ENCODE results near the gene HTN1. TPM values are rescaled to one million over a fixed set of nuclear protein-coding genes. Genes with fewer than 3 reads are reported as not detected.

The HTN1 gene
- total RNA-seq, 1 experiment from 2014 or later: not detected

DNA sequence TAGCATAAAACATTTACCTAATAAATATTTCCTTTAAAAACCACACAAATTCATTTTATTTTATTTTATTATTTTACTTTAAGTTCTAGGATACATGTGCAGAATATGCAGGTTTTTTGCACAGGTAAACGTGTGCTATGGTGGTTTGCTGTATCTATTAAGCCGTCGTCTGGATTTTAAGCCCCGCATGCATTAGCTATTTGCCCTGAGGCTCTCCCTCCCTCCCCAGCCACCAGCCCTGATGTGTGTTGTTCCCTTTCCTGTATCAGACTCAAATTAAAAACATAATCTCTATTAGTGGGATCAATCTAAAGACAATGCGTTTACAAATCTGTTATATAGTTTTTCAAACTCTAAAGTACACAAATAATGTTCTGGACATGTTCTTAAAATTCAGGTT, 23.2 kb upstream of the HTN1 start:
- intact Hi-C loops (cut with micrococcal nuclease): no loop called here
- Histone ChIP-seq H3K4me3 (replicated peaks in 1 of 2; ENCODE audit: low read depth in 1 of 2, low read length in 2 of 2) (no peak overlapping the region), H3K4me1 (ENCODE audit: control insufficient read depth in 1 of 2, insufficient read depth in 2 of 2, low read length in 2 of 2) (no peaks in the 10 kb centered on the region), H3K4me2 (ENCODE audit: low read length) (no peak overlapping the region), H3K36me3 (ENCODE audit: control insufficient read depth in 1 of 2, insufficient read depth in 2 of 2, low read length in 2 of 2) (no peaks in the 10 kb centered on the region), H3K9ac (ENCODE audit: low read length) (no peak overlapping the region), H4K20me1 (ENCODE audit: insufficient read depth) (no peaks in the 10 kb centered on the region), H3K27ac (ENCODE audit: low read depth, low read length) (no peak overlapping the region), H2AFZ (ENCODE audit: low read depth, low read length, poor library complexity, severe bottlenecking) (no peak overlapping the region), H3K9me3 (ENCODE audit: control insufficient read depth in 1 of 2, insufficient read depth in 1 of 2, low read depth in 1 of 2, low read length in 2 of 2) (no peaks in the 10 kb centered on the region), H3K9me2 (ENCODE audit: insufficient read depth) (no peaks in the 10 kb centered on the region), H3K27me3 (ENCODE audit: insufficient read depth, low read length) (no peaks in the 10 kb centered on the region), H3K79me2 (ENCODE audit: insufficient read depth, low read length) (no peaks in the 10 kb centered on the region)
- DNase-seq (ENCODE audit: low read depth, low spot score): no peak
- CTCF ChIA-PET: no interaction called here
- no peak for ATAC-seq
- BruUV-seq (replicated peaks): no TSS peak
- TF ChIP-seq EGR1 (IDR thresholded peaks at IDR 0.05; ENCODE audit: low read depth) (no peak), YY1 (IDR thresholded peaks at IDR 0.05; ENCODE audit: extremely low read depth, insufficient replicate concordance, low read depth, low read length) (no peak), SP1 (IDR thresholded peaks at IDR 0.05; ENCODE audit: low read depth) (no peak), RAD21 (IDR thresholded peaks at IDR 0.05; ENCODE audit: low read depth) (no peak), FOSL1 (IDR thresholded peaks at IDR 0.05; ENCODE audit: low read depth) (no peak), ZFX (IDR thresholded peaks at IDR 0.05) (no peak), SIN3A (IDR thresholded peaks at IDR 0.05; ENCODE audit: low read depth) (no peak), POLR2A (IDR thresholded peaks at IDR 0.05; ENCODE audit: borderline replicate concordance, extremely low read depth, insufficient read depth, insufficient read length) (no peak), ELF1 (IDR thresholded peaks at IDR 0.05; ENCODE audit: borderline replicate concordance, low read depth) (no peak), EZH2phosphoT487 (IDR thresholded peaks at IDR 0.05; ENCODE audit: borderline replicate concordance) (no peak), ZNF274 (IDR thresholded peaks at IDR 0.05; ENCODE audit: low read depth, low read length) (no peak), CEBPB (IDR thresholded peaks at IDR 0.05; ENCODE audit: low read depth) (no peak), SRF (IDR thresholded peaks at IDR 0.05; ENCODE audit: low read depth) (no peak), POLR2AphosphoS5 (IDR thresholded peaks at IDR 0.05; ENCODE audit: low read depth, low read length) (no peak)
- TF ChIP-seq, protein P1, sequence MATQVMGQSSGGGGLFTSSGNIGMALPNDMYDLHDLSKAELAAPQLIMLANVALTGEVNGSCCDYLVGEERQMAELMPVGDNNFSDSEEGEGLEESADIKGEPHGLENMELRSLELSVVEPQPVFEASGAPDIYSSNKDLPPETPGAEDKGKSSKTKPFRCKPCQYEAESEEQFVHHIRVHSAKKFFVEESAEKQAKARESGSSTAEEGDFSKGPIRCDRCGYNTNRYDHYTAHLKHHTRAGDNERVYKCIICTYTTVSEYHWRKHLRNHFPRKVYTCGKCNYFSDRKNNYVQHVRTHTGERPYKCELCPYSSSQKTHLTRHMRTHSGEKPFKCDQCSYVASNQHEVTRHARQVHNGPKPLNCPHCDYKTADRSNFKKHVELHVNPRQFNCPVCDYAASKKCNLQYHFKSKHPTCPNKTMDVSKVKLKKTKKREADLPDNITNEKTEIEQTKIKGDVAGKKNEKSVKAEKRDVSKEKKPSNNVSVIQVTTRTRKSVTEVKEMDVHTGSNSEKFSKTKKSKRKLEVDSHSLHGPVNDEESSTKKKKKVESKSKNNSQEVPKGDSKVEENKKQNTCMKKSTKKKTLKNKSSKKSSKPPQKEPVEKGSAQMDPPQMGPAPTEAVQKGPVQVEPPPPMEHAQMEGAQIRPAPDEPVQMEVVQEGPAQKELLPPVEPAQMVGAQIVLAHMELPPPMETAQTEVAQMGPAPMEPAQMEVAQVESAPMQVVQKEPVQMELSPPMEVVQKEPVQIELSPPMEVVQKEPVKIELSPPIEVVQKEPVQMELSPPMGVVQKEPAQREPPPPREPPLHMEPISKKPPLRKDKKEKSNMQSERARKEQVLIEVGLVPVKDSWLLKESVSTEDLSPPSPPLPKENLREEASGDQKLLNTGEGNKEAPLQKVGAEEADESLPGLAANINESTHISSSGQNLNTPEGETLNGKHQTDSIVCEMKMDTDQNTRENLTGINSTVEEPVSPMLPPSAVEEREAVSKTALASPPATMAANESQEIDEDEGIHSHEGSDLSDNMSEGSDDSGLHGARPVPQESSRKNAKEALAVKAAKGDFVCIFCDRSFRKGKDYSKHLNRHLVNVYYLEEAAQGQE (IDR thresholded peaks at IDR 0.05; ENCODE audit: low read depth): no peak
- TF ChIP-seq, protein P2, sequence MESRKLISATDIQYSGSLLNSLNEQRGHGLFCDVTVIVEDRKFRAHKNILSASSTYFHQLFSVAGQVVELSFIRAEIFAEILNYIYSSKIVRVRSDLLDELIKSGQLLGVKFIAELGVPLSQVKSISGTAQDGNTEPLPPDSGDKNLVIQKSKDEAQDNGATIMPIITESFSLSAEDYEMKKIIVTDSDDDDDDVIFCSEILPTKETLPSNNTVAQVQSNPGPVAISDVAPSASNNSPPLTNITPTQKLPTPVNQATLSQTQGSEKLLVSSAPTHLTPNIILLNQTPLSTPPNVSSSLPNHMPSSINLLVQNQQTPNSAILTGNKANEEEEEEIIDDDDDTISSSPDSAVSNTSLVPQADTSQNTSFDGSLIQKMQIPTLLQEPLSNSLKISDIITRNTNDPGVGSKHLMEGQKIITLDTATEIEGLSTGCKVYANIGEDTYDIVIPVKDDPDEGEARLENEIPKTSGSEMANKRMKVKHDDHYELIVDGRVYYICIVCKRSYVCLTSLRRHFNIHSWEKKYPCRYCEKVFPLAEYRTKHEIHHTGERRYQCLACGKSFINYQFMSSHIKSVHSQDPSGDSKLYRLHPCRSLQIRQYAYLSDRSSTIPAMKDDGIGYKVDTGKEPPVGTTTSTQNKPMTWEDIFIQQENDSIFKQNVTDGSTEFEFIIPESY (IDR thresholded peaks at IDR 0.05; ENCODE audit: extremely low read depth, insufficient replicate concordance, low read length): no peak
- TF ChIP-seq, protein P3, sequence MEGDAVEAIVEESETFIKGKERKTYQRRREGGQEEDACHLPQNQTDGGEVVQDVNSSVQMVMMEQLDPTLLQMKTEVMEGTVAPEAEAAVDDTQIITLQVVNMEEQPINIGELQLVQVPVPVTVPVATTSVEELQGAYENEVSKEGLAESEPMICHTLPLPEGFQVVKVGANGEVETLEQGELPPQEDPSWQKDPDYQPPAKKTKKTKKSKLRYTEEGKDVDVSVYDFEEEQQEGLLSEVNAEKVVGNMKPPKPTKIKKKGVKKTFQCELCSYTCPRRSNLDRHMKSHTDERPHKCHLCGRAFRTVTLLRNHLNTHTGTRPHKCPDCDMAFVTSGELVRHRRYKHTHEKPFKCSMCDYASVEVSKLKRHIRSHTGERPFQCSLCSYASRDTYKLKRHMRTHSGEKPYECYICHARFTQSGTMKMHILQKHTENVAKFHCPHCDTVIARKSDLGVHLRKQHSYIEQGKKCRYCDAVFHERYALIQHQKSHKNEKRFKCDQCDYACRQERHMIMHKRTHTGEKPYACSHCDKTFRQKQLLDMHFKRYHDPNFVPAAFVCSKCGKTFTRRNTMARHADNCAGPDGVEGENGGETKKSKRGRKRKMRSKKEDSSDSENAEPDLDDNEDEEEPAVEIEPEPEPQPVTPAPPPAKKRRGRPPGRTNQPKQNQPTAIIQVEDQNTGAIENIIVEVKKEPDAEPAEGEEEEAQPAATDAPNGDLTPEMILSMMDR (IDR thresholded peaks at IDR 0.05 in 2 of 3, conservative IDR thresholded peaks at IDR 0.05 in 1 of 3; ENCODE audit: borderline replicate concordance in 1 of 3, insufficient read depth in 1 of 3, low read depth in 2 of 3, low read length in 2 of 3): no peak
- POLR2A ChIA-PET: no interaction called here
- RAD21 ChIA-PET (ENCODE audit: low non-redundant PET in 1 of 2, low total read pairs in 2 of 2, uncharacterized antibody in 2 of 2, unreplicated experiment in 2 of 2): no interaction called here

All from HCT116 (cell line).